ENCODE measurements around the gene ERBB4. TPM values are rescaled to one million over a fixed set of nuclear protein-coding genes. Genes with fewer than 3 reads are reported as not detected.
"Not testable (repeated sequence)": the region's sequence is repeated elsewhere in the genome, so short reads cannot be mapped to it uniquely, and the experiment has no call there.

Gene ERBB4
- total and polyA plus RNA-seq, 10 of the 15 experiments (the other 5 are each of a cell fraction or from before 2014, with no cell fraction given): under 0.01 to 0.23 (median 0.01) TPM; not detected in 4

- H3K27me3 ChIP-seq (replicated peaks in 1 of 2; ENCODE audit: control insufficient read depth in 2 of 2, insufficient read depth in 2 of 2, low read length in 1 of 2); intact Hi-C loops (cut with micrococcal nuclease; ENCODE audit: unreplicated experiment); H4K20me1 ChIP-seq (ENCODE audit: control insufficient read depth, insufficient read depth); H3K79me2 ChIP-seq (ENCODE audit: control insufficient read depth, insufficient read depth, low read length); H3K9ac ChIP-seq (ENCODE audit: control insufficient read depth, insufficient read depth, low read length); CTCF ChIA-PET; RAD21 ChIA-PET (ENCODE audit: unreplicated experiment); BruUV-seq (replicated peaks); H3K4me2 ChIP-seq (ENCODE audit: control insufficient read depth, insufficient read depth); POLR2A ChIA-PET; H3K9me3 ChIP-seq (replicated peaks; ENCODE audit: control insufficient read depth, insufficient read depth, low read length); H3K27ac ChIP-seq (ENCODE audit: control insufficient read depth, insufficient read depth); H2AFZ ChIP-seq (ENCODE audit: control insufficient read depth, low read depth, low read length); DNase-seq (ENCODE audit: low read depth, low spot score); H3K36me3 ChIP-seq (ENCODE audit: control insufficient read depth in 2 of 2, insufficient read depth in 2 of 2, low read length in 1 of 2); FAIRE-seq; H3K4me1 ChIP-seq (ENCODE audit: control insufficient read depth, insufficient read depth, low read length); ATAC-seq; H3K4me3 ChIP-seq; in situ Hi-C loops (cut with MboI): not testable (repeated sequence)
- SMC1A ChIA-PET (ENCODE audit: uncharacterized antibody, unreplicated experiment): interaction anchor here (0.6 kb wide), 1 partner anchor 322 kb away, joined by 3 read pairs; no protein-coding TSS in a partner anchor
- 0% methylated on average over 2 of the region's 2 CpGs for WGBS (ENCODE audit: insufficient coverage, insufficient replicate concordance, low lambda C conversion rate, missing lambda C conversion rate)
Measured at GRCh38 chr2:212467551-212467950, 71.1 kb downstream of the ERBB4 start.

- ChIA-PET RAD21 (ENCODE audit: unreplicated experiment) (no interaction called here), SMC1A (ENCODE audit: uncharacterized antibody, unreplicated experiment) (interaction anchor here (1.7 kb wide), 1 partner anchor 16 kb away, joined by 3 read pairs; no protein-coding TSS in a partner anchor), CTCF (interaction anchor here (0.8 kb wide), 1 partner anchor 11 kb away, joined by 3 read pairs; no protein-coding TSS in a partner anchor), POLR2A (no interaction called here)
- DNase-seq (ENCODE audit: low read depth, low spot score): no peak
- BruUV-seq (replicated peaks): no TSS peak
- Histone ChIP-seq H3K4me1 (ENCODE audit: control insufficient read depth, insufficient read depth, low read length) (no peaks in the 10 kb centered on the region), H2AFZ (ENCODE audit: control insufficient read depth, low read depth, low read length) (no peak overlapping the region), H4K20me1 (ENCODE audit: control insufficient read depth, insufficient read depth) (no peaks in the 10 kb centered on the region), H3K9ac (ENCODE audit: control insufficient read depth, insufficient read depth, low read length) (no peak overlapping the region), H3K4me2 (ENCODE audit: control insufficient read depth, insufficient read depth) (no peak overlapping the region), H3K4me3 (no peak overlapping the region), H3K79me2 (ENCODE audit: control insufficient read depth, insufficient read depth, low read length) (no peaks in the 10 kb centered on the region), H3K27me3 (replicated peaks in 1 of 2; ENCODE audit: control insufficient read depth in 2 of 2, insufficient read depth in 2 of 2, low read length in 1 of 2) (no peaks in the 10 kb centered on the region), H3K9me3 (replicated peaks; ENCODE audit: control insufficient read depth, insufficient read depth, low read length) (no peaks in the 10 kb centered on the region), H3K27ac (ENCODE audit: control insufficient read depth, insufficient read depth) (no peak overlapping the region), H3K36me3 (ENCODE audit: control insufficient read depth in 2 of 2, insufficient read depth in 2 of 2, low read length in 1 of 2) (no peaks in the 10 kb centered on the region)
- intact Hi-C loops (cut with micrococcal nuclease; ENCODE audit: unreplicated experiment): no loop called here
- FAIRE-seq: no peak
- 4% methylated on average over 1 of the region's 1 CpG for WGBS (ENCODE audit: insufficient coverage, insufficient replicate concordance, low lambda C conversion rate, missing lambda C conversion rate)
- no peak for TF ChIP-seq CUX1 (IDR thresholded peaks at IDR 0.05; ENCODE audit: insufficient replicate concordance, low read depth, low read length)
- peak; percentile 58; the same call in 1 of the 2 replicates for TF ChIP-seq SPI1 (IDR thresholded peaks at IDR 0.05; ENCODE audit: borderline replicate concordance, insufficient read depth, low read depth, low read length)
- ATAC-seq: peak; percentile 54
- in situ Hi-C loops (cut with MboI): no loop called here
Measured at GRCh38 chr2:212465456-212465855, 73.1 kb downstream of the ERBB4 start.

GRCh38 chr2:212461708-212462107 lies 76.9 kb downstream of the ERBB4 start:
- ATAC-seq; DNase-seq (ENCODE audit: low read depth, low spot score); H3K27ac ChIP-seq (ENCODE audit: control insufficient read depth, insufficient read depth); BruUV-seq (replicated peaks); H3K79me2 ChIP-seq (ENCODE audit: control insufficient read depth, insufficient read depth, low read length); RAD21 ChIA-PET (ENCODE audit: unreplicated experiment); H3K9ac ChIP-seq (ENCODE audit: control insufficient read depth, insufficient read depth, low read length); intact Hi-C loops (cut with micrococcal nuclease; ENCODE audit: unreplicated experiment); in situ Hi-C loops (cut with MboI); H3K4me3 ChIP-seq; H3K4me1 ChIP-seq (ENCODE audit: control insufficient read depth, insufficient read depth, low read length); H3K4me2 ChIP-seq (ENCODE audit: control insufficient read depth, insufficient read depth); FAIRE-seq; H3K27me3 ChIP-seq (replicated peaks in 1 of 2; ENCODE audit: control insufficient read depth in 2 of 2, insufficient read depth in 2 of 2, low read length in 1 of 2); H3K9me3 ChIP-seq (replicated peaks; ENCODE audit: control insufficient read depth, insufficient read depth, low read length); POLR2A ChIA-PET; CTCF ChIA-PET; H2AFZ ChIP-seq (ENCODE audit: control insufficient read depth, low read depth, low read length); H3K36me3 ChIP-seq (ENCODE audit: control insufficient read depth in 2 of 2, insufficient read depth in 2 of 2, low read length in 1 of 2); H4K20me1 ChIP-seq (ENCODE audit: control insufficient read depth, insufficient read depth): not testable (repeated sequence)
- SMC1A ChIA-PET (ENCODE audit: uncharacterized antibody, unreplicated experiment): interaction anchor here (1.1 to 1.3 kb wide), 2 partner anchors 11 to 14 kb away, joined by 3 to 5 read pairs; no protein-coding TSS in a partner anchor
- 0% methylated on average over 4 of the region's 4 CpGs for WGBS (ENCODE audit: insufficient coverage, insufficient replicate concordance, low lambda C conversion rate, missing lambda C conversion rate)
